ENCODE results near the gene MYCN.
"Not testable (repeated sequence)": the region's sequence is repeated elsewhere in the genome, so short reads cannot be mapped to it uniquely, and the experiment has no call there.

The MYCN gene

GRCh38 chr2:15939854-15940660, at the start of gene MYCN:
MYCN (plus strand) TSS chr2:15940550; CDS start chr2:15942065, 1,515 bp downstream.
- peak; percentile 82 for DNase-seq (ENCODE audit: low spot score)

GRCh38 chr2:15890936-15891905, 49.1 kb upstream of the MYCN start:
- no peak for DNase-seq (ENCODE audit: low spot score)

GRCh38 chr2:15892151-15892880, 48.0 kb upstream of the MYCN start:
- DNase-seq (ENCODE audit: low spot score) = no peak

DNA sequence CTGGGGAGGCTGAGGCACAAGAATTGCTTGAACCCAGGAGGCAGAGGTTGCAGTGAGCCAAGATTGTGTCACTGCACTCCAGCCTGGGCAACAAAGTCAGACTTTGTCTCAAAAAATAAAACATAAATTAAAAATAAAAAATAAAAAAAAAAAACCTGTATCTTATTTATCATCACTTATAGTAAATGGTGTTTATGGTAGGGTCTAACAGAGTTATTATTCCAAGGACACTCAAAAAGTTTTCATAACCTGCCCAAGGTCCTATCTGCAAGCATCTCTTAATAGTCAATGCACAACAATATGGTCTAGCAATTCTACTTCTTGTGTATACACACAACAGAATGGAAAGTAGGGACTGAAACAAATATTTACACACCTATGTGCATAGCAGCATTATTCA, 47.3 kb upstream of the MYCN start:
- no peak for DNase-seq (ENCODE audit: low spot score)

DNA sequence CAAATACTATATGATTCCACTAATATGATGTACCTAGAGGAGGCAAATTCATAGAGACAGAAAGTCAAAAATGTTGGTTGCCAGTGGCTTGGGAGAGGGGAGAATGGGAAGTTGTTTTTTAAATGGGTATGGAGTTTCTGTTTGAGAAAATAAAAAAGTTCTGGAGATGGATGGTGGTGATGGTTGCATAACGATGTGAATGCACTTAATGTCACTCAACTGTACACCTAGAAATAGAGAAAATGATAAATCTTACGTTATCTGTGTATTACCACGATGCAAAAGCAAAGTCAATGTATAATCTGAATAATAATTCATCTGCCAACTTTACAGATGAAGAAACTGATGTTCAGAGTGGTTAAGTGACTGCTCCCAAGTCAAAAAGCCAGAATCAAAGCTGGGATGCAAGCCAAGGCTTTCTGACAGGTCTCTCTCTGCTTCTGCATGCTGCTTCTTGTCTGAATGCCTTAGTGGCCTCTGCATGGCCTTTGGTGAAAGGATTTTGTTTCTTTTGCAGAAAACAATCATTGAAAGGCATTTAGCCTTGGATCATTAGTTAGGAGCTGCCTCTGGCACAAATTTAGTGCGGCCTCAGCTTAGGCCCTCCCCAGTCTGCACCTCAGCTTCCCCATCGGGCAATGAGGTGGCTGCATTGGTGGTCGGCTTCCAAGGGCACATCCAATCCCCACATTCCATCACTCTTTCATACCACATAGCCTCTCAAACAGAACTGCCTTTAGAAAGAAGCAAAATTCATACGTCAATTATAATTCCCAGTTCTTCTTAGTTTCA, 46.5 kb upstream of the MYCN start:
- no peak for DNase-seq (ENCODE audit: low spot score)

- DNase-seq (ENCODE audit: low spot score) = no peak
Measured at GRCh38 chr2:15894481-15895144, 45.7 kb upstream of the MYCN start.

GRCh38 chr2:15895615-15896469, 44.5 kb upstream of the MYCN start:
- DNase-seq (ENCODE audit: low spot score) = no peak

GRCh38 chr2:15896859-15897258, 43.5 kb upstream of the MYCN start:
- DNase-seq (ENCODE audit: low spot score) = no peak

- DNase-seq (ENCODE audit: low spot score) = no peak
Measured at GRCh38 chr2:15897431-15898098, 42.8 kb upstream of the MYCN start.

GRCh38 chr2:15899327-15899612, 41.1 kb upstream of the MYCN start:
- no peak for DNase-seq (ENCODE audit: low spot score)

GRCh38 chr2:15899751-15900493, 40.4 kb upstream of the MYCN start:
- DNase-seq (ENCODE audit: low spot score) = no peak

DNA sequence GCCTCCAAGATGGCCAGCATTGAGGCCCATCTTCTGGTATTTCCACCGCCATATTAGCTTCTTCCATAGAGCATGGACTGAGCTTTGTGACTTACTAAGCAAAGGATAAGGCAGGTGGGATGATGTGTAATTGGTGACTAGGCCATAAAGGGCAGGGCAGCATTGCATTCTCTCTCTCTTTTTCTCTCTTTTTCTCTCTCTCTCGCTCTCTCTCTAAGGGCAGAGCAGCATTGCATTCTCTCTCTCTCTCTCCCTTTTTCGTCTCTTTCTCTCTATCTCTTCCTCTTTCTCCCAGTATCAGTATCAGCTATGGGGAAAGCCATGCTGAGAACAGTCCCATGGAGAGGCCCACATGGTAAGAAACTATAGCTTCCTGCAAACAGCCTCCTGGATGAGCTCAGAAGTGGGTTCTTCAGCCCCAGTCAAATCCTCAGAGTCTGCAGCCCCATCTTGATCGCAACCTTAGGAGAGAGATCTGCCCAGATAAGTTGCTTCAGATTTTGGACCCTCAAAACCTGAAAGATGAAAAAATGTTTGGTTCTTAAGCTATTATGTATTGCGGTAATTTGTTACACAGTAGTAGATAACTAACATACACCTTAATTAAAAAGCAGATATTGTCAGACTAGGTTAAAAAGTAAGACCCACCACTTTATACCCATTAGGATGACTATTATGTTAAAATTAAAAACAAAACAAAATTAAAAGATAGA, 39.1 kb upstream of the MYCN start:
- no peak for DNase-seq (ENCODE audit: low spot score)

- DNase-seq (ENCODE audit: low spot score) = no peak
Measured at GRCh38 chr2:15901808-15902130, 38.6 kb upstream of the MYCN start.

DNA sequence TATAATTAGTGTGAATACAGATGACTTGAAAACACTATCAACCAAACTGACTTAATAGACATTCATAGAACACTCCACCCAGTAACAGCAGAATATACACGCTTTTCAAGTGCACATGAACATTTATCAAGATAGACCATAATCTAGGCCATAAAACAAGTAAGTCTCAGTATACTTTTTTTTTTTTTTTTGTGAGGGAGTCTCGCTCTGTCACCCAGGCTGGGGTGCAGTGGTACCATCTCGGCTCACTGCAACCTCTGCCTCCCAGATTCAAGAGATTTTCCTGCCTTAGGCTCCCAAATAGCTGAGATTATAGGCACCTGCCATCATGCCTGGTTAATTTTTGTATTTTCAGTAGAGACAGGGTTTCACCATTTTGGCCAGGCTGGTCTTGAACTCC, 36.4 kb upstream of the MYCN start:
- not testable (repeated sequence) for DNase-seq (ENCODE audit: low spot score)

DNA sequence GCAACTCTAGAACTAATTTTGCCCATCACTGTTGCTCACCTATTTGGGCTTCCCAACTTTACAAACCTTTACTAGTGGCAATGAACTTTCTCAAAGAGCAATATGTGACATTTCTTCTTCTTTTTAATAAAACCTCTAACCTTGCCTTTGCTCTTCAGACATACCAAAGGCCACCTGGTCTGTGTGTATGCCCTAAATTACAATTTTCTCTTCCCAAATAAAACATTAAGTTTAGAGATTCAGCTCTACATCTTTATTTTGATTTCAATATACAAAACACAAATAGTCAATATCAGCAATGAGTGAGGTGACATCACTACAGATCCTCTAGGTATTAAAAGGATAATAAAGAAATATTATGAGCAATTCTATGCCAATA, 35.1 kb upstream of the MYCN start:
- no peak for DNase-seq (ENCODE audit: low spot score)

DNA sequence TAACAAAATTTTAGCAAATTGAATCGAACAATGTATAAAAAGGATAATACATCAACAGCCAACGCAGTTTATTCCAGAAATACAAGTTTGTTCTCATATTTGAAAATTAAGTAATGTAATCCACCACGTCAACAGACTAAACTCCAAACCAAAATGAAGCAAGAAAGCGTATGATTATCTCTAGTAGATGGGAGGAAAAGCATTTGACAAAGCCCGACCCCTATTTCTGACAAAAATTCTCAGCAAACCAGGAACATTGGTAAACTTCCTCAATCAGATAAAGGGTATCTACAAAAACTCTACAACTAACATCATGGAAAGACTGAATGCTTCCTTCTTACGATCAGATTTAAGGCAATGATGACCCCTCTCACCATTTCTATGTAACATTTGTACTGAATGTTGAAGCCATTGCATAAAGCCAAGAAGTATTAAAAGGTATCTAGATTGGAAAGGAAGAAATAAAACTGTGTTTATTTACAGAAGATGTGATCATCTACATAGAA, 34.3 kb upstream of the MYCN start:
- DNase-seq (ENCODE audit: low spot score) = no peak

DNA sequence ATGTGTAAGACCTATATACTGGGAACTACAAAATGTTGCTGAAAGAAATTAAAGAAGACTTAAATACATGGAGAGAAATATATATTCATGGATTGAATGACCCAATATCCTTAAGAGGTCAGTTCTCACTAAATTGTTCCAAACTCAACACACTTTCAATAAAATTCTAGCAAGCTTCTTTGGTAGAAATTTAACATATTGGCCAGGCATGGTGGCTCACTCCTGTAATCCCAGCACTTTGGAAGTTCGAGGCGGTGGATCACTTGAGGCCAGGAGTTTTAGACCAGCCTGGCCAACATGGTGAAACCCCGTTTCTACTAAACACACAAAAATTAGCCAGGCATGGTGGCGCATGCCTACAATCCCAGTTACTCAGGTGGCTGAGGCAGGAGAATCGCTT, 33.6 kb upstream of the MYCN start:
- DNase-seq (ENCODE audit: low spot score) = no peak
